Duodenal mucosa (tissue), 2 donors: Measurements from ENCODE around the gene ZNF84.

Experiments used
- H3K27ac ChIP-seq: one replicate; pipeline ENCODE4 v1.7.0; 2013; ENCODE audit warnings: low read depth, low read length
- H3K27me3 ChIP-seq, 2 donors: one replicate each; pipeline ENCODE4 v1.7.0; 2013; ENCODE audit warnings: low read length in 2 of 2, control low read depth in 1 of 2; ENCODE audit not compliant: insufficient read depth in 2 of 2, control insufficient read depth in 1 of 2
- H3K36me3 ChIP-seq, 2 donors: one replicate each; pipeline ENCODE4 v1.7.0; 2013; ENCODE audit warnings: low read length in 2 of 2, control low read depth in 1 of 2; ENCODE audit not compliant: insufficient read depth in 2 of 2, control insufficient read depth in 1 of 2
- H3K4me1 ChIP-seq, 2 donors: one replicate each; pipeline ENCODE4 v1.7.0; 2013; ENCODE audit warnings: low read length in 2 of 2, control low read depth in 1 of 2; ENCODE audit not compliant: insufficient read depth in 2 of 2, control insufficient read depth in 1 of 2
- H3K4me3 ChIP-seq, 2 donors: one replicate each; pipeline ENCODE4 v1.7.0; 2013; ENCODE audit warnings: low read length in 2 of 2, low read depth in 1 of 2
- H3K9ac ChIP-seq, 2 donors: one replicate each; pipeline ENCODE4 v1.7.0; 2013; ENCODE audit warnings: low read length in 2 of 2, low read depth in 1 of 2
- H3K9me3 ChIP-seq, 2 donors: one replicate each; pipeline ENCODE4 v1.7.0; 2013; ENCODE audit warnings: low read length in 2 of 2, control low read depth in 1 of 2; ENCODE audit not compliant: control insufficient read depth in 1 of 2

The ZNF84 gene

DNA sequence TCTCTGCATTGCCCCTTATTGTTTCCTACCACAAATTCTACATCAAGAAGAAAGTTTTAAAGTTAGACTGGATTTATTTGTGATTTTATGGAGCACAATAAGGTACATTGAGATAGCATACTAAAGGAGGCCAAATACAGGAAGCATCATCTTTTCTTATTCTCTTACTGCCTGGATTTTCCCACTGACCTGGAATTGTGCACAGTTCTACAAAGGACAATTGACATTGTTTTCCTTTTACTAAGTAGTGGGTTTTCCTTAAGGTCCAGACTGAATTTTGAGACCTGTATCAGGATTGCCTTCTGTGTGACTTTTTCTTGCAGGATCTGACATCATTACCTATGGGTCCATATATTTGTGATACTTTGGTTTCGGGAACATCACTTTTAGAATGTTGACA lies 24.6 kb downstream of the ZNF84 start:
- Histone ChIP-seq H3K27ac (no peak overlapping the region), H3K4me3 (peak overlapping the region; percentile 17 to 45), H3K9ac (no peak overlapping the region), H3K27me3 (no peaks in the 10 kb centered on the region), H3K4me1 (no peaks in the 10 kb centered on the region), H3K36me3 (peaks cover 14 to 18% of the 10 kb centered on the region in 2 donors), H3K9me3 (peaks cover 94 to 97% of the 10 kb centered on the region in 2 donors)

DNA sequence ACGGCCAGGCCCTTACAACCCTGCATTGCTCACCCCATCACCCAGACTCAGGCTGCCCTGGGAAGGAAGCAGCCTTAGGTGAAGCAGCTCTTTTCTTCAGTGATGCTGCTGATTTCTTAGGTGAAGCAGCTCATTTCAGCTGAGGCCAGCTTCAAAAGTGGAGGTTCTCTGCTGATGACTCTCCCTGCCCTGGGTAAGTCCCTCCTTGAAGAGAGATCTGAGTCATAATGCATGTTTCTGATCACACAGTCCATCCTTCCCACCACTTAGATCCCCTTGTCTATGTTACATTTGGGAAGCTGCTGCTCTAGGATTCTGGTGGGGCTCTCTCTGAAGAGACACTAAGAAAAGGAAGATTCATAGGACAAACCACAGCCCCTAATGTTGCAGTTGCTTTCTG lies 26.2 kb downstream of the ZNF84 start:
- Histone ChIP-seq H3K4me3 (peak overlapping the region; percentile 41 to 45), H3K4me1 (no peaks in the 10 kb centered on the region), H3K27me3 (no peaks in the 10 kb centered on the region), H3K36me3 (peaks cover 0 to 5% of the 10 kb centered on the region in 2 donors), H3K27ac (no peak overlapping the region), H3K9me3 (peaks cover 93 to 95% of the 10 kb centered on the region in 2 donors), H3K9ac (no peak overlapping the region)

DNA sequence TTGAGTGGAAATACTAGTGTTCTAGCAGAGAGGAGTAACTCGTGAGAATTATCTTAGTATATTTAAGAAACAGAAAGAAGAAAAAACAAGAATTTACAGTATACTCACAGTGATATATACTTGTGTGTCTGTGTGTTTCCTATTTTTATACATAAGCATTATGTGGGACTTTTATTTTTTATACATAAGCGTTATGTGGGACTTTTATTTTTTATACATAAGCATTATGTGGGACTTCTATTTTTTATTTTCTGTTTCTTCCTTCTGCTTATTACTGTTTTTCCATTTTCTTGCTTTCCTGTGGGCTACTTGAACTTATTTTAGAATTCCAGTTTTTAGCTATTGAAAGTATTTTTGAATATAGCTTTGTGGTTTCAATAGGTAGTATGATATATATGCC lies 36.5 kb downstream of the ZNF84 start:
- Histone ChIP-seq H3K27ac (no peak overlapping the region), H3K9ac (no peak overlapping the region), H3K36me3 (no peaks in the 10 kb centered on the region), H3K4me1 (no peaks in the 10 kb centered on the region), H3K4me3 (no peak overlapping the region), H3K27me3 (no peaks in the 10 kb centered on the region), H3K9me3 (peaks cover 46 to 62% of the 10 kb centered on the region in 2 donors)

DNA sequence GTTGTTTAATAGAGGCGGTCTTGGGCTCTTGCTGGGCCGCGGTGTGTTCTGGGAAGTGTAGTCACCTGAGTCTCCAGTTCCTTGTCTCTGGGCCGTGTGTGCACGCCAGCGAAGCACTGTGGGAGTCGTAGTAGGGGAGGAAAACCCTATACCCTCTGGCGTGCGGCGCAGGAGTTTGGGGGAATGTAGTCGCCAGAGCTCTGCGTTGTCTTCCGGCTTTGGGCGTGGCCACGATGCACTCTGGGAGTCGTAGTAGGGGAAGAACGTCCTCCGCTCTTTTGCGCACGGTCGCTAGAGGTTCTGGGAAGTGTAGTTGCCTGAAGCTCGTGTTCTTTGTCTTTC lies 42.7 kb downstream of the ZNF84 start:
- Histone ChIP-seq H3K36me3 (peaks cover 28 to 32% of the 10 kb centered on the region in 2 donors), H3K27ac (peak overlapping the region; percentile 99), H3K27me3 (no peaks in the 10 kb centered on the region), H3K9me3 (peaks cover 53 to 76% of the 10 kb centered on the region in 2 donors), H3K4me1 (peaks cover 0 to 13% of the 10 kb centered on the region in 2 donors), H3K9ac (peak overlapping the region; percentile 77 to 86), H3K4me3 (peak overlapping the region; percentile 90 to 96)

DNA sequence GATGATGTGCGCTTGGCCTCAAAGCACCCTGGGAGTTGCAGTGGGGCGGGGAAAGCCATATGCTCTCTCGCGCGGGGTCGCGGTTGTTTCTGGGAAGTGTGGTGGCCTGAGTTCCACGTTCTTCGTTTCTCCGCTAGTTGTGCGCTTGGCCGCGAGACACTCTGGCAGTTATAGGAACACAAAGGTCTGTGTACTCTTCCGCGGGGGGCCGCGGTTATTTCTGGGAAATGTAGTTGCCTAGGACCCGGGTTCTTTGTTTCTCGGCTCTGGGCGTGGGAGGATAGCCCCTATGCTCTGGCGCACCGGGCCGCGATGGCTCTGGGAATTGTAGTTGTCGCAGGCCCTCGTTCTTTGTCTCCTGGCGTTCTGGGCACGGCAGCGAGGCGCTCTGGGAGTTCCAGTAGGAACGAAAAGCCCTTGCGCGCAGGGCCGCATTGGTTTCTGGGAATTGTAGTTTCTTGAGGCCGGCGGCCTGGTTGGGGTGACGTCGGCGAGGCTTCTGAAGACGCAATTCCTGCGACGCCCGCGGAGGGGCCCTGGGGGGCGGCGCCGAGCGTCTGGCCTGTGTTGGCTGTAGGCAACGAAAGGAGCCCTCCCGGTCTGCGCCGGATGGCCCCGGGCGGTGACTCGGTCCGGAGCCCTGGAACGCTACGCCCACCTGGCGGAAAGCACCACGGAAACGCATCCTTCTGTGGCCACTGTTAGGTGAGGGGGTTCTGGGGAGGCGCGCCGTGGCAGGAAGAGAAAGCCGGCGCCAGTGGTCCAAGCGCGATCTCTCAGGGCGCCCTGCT lies 43.3 kb downstream of the ZNF84 start, which contains the start of gene ZNF140:
TSS of gene ZNF140 (plus strand) at position 556 of the 791 bp plus-strand sequence. CDS start 398 bp downstream, outside the sequence.
- peaks cover 34 to 38% of the 10 kb centered on the region in 2 donors for H3K36me3 ChIP-seq
- peak within 1 kb of the TSS; percentile 90 to 96 for H3K4me3 ChIP-seq
- peak within 1 kb of the TSS; percentile 77 to 86 for H3K9ac ChIP-seq
- peaks cover 0 to 13% of the 10 kb centered on the region in 2 donors for H3K4me1 ChIP-seq
- H3K9me3 ChIP-seq, result peaks cover 58 to 78% of the 10 kb centered on the region in 2 donors
- H3K27me3 ChIP-seq, result no peaks in the 10 kb centered on the region
- peak within 1 kb of the TSS; percentile 99 for H3K27ac ChIP-seq

DNA sequence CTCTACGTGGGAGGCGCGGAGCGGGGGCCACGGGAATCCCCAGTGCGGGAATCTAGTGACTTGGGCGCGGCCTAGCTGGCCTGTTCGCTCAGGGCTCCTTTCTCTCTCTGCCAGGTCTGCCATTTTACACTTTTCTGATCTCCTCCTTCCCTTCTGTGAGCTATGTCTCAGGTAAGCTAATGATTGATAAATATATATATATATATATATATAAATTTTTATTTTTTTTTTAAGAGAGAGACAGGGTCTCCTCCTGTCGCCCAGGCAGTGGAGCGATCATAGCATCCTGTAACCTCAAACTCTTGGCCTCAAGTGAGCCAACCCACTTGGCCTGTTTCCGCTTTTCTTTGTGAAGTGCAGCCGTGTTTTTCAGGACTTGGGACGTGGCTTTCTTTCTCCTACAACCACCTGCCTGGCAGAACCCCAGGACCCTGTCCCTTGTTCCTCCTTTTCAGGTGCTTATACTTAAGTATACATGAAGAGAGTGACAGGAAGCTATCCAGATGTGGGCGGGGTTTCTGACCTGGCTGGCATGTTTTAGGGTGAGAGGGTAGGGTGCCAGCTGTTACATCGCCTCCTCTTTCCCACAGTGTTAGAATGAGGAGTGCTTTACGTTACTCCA lies 44.0 kb downstream of the ZNF84 start:
- Histone ChIP-seq H3K9me3 (peaks cover 61 to 78% of the 10 kb centered on the region in 2 donors), H3K27me3 (no peaks in the 10 kb centered on the region), H3K27ac (peak overlapping the region; percentile 99), H3K9ac (peak overlapping the region; percentile 77 to 86), H3K4me1 (peaks cover 0 to 13% of the 10 kb centered on the region in 2 donors), H3K36me3 (peaks cover 41 to 44% of the 10 kb centered on the region in 2 donors), H3K4me3 (peak overlapping the region; percentile 90 to 96)

DNA sequence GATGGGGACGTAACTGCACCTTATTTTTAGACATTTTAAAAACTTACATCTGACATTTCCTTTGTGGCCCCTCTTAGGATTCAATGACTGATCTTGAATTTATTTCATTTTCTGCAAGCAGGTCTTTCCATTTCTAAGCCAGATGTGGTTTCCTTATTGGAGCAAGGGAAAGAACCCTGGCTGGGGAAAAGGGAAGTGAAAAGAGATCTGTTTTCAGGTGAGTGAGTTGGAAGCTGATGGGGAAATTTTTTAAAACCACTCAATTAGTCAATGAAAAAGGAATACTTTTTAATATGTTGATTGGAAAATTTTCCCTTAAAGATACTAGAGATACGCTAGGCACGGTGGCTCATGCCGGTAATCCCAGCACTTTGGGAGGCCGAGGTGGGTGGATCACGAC lies 46.0 kb downstream of the ZNF84 start:
- peaks cover 56 to 61% of the 10 kb centered on the region in 2 donors for H3K36me3 ChIP-seq
- peak overlapping the region in 1 of 2 donors; percentile 48 for H3K4me3 ChIP-seq
- H3K9me3 ChIP-seq, result peaks cover 51 to 77% of the 10 kb centered on the region in 2 donors
- no peak overlapping the region for H3K27ac ChIP-seq
- peaks cover 0 to 13% of the 10 kb centered on the region in 2 donors for H3K4me1 ChIP-seq
- H3K27me3 ChIP-seq, result no peaks in the 10 kb centered on the region
- no peak overlapping the region for H3K9ac ChIP-seq

DNA sequence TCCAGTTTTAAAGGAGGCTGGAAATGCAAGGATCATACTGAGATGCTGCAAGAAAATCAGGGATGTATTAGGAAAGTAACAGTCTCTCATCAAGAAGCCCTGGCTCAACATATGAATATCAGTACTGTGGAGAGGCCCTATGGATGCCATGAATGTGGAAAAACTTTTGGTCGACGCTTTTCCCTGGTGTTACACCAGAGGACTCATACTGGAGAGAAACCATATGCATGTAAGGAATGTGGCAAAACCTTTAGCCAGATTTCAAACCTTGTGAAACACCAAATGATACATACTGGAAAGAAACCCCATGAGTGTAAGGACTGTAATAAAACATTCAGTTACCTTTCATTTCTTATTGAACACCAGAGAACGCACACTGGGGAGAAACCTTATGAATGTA lies 68.3 kb downstream of the ZNF84 start:
- H3K9me3 ChIP-seq, result peaks cover 88 to 97% of the 10 kb centered on the region in 2 donors
- H3K36me3 ChIP-seq, result peaks cover 49 to 59% of the 10 kb centered on the region in 2 donors
- no peaks in the 10 kb centered on the region for H3K27me3 ChIP-seq
- no peak overlapping the region for H3K27ac ChIP-seq
- H3K4me3 ChIP-seq, result peak overlapping the region; percentile 25 to 41
- no peak overlapping the region for H3K9ac ChIP-seq
- no peaks in the 10 kb centered on the region for H3K4me1 ChIP-seq

DNA sequence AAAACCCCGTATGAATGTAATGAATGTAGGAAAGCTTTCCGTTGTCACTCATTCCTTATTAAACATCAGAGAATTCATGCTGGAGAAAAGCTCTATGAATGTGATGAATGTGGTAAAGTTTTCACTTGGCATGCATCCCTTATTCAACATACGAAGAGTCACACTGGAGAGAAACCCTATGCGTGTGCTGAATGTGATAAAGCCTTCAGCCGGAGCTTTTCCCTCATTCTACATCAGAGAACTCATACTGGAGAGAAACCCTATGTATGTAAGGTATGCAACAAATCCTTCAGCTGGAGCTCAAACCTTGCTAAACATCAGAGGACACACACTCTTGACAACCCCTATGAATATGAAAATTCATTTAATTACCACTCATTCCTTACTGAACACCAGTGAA lies 68.9 kb downstream of the ZNF84 start:
- H3K4me3 ChIP-seq, result peak overlapping the region; percentile 25 to 41

DNA sequence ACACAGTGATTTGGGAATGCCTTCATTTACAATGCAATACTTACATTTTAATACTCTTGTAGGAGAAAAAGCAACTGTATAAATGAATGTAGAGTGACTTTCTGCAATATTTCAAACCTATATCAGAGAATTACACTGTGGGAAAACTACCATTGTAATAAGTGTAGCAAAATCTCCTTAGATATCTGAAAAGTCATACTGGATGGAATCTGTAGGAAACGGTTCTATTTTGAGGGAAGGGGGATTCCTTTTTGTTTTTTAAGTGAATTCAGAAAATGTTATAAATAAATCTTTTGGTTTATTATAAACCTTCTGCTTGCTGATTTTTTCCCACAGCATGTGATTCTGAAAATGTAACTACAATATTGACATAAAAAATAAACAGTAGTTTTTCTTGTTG lies 69.8 kb downstream of the ZNF84 start:
- H3K4me3 ChIP-seq, result peak overlapping the region; percentile 25 to 41
- peaks cover 36 to 44% of the 10 kb centered on the region in 2 donors for H3K36me3 ChIP-seq
- H3K9ac ChIP-seq, result no peak overlapping the region
- no peak overlapping the region for H3K27ac ChIP-seq
- no peaks in the 10 kb centered on the region for H3K4me1 ChIP-seq
- peaks cover 90% of the 10 kb centered on the region in 2 donors for H3K9me3 ChIP-seq
- no peaks in the 10 kb centered on the region for H3K27me3 ChIP-seq

More for the DNA sequence above, 68.9 kb downstream of the ZNF84 start:
- Histone ChIP-seq H3K4me1 (no peaks in the 10 kb centered on the region), H3K9ac (no peak overlapping the region), H3K27me3 (no peaks in the 10 kb centered on the region), H3K27ac (no peak overlapping the region), H3K36me3 (peaks cover 43 to 53% of the 10 kb centered on the region in 2 donors), H3K9me3 (peaks cover 89 to 97% of the 10 kb centered on the region in 2 donors)
